Sigmoid colon (tissue), 4 donors: ENCODE data around the gene ANKS1A.

Source experiments
- POLR2A ChIP-seq, 2 donors: fragments of 450-650 bp; IDR thresholded peaks; one replicate each; pipeline ENCODE4 v1.6.1; 2016; ENCODE audit warnings: antibody characterized with exemption in 2 of 2, mild to moderate bottlenecking in 2 of 2, moderate library complexity in 2 of 2
- POLR2AphosphoS5 ChIP-seq, 4 donors: sonication (generic); formaldehyde crosslinking; IDR thresholded peaks; one replicate each; pipeline ENCODE4 v1.6.1; 2017; ENCODE audit warnings: antibody characterized with exemption in 4 of 4
- TF ChIP-seq, protein P1 (sequence below), 4 experiments: fragments of 450-650 bp in 3 of 4; fragments of 200-600 bp in 1 of 4; IDR thresholded peaks; one replicate each; pipeline ENCODE4 v1.5.1; 2016 to 2019; ENCODE audit warnings: antibody characterized with exemption in 4 of 4, mild to moderate bottlenecking in 3 of 4, moderate library complexity in 2 of 4

DNA sequence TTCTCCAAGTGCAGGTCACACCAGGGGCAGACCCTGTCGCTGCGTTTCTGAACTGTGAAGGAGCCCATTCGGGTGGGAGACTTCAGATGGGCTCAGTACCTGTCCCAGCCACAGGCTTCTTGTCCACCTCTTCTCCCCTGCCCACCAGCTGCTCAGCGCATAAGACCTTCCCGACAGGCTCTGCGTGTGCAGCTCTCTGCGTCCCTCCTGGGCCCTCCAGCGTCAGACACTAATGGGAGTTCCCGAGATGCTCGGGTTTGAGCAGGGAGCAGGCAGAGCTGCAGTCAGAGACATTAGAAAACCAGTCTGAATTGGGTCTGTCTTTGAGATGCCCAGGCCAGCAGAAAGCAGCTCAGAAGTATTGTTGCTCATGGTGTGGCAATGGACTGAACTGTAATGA is 201.7 kb downstream of the ANKS1A start:
- TF ChIP-seq, protein P1, sequence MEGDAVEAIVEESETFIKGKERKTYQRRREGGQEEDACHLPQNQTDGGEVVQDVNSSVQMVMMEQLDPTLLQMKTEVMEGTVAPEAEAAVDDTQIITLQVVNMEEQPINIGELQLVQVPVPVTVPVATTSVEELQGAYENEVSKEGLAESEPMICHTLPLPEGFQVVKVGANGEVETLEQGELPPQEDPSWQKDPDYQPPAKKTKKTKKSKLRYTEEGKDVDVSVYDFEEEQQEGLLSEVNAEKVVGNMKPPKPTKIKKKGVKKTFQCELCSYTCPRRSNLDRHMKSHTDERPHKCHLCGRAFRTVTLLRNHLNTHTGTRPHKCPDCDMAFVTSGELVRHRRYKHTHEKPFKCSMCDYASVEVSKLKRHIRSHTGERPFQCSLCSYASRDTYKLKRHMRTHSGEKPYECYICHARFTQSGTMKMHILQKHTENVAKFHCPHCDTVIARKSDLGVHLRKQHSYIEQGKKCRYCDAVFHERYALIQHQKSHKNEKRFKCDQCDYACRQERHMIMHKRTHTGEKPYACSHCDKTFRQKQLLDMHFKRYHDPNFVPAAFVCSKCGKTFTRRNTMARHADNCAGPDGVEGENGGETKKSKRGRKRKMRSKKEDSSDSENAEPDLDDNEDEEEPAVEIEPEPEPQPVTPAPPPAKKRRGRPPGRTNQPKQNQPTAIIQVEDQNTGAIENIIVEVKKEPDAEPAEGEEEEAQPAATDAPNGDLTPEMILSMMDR (IDR thresholded peaks at IDR 0.05): no peak
- no peak for TF ChIP-seq POLR2A (IDR thresholded peaks at IDR 0.05)
- TF ChIP-seq POLR2AphosphoS5 (IDR thresholded peaks at IDR 0.05): no peak
